Skin epidermis (tissue), 12 donors: Measurements from ENCODE around the gene FAM169A.
"Not testable (repeated sequence)": the region's sequence is repeated elsewhere in the genome, so short reads cannot be mapped to it uniquely, and the experiment has no call there.

Experiments
- H3K27ac ChIP-seq, 21 experiments: fragments of 200-600 bp; sonication (generic) in 11 of 21; one replicate each; pipeline ENCODE4 v1.5.0; 2020; ENCODE audit warnings: mild to moderate bottlenecking in 3 of 21, inconsistent platforms in 2 of 21, moderate library complexity in 2 of 21
- H3K4me3 ChIP-seq, 7 experiments: fragments of 200-600 bp; sonication (generic) in 2 of 7; one replicate each; pipeline ENCODE4 v1.5.0; 2020; ENCODE audit warnings: inconsistent platforms in 2 of 7, mild to moderate bottlenecking in 2 of 7, moderate library complexity in 1 of 7

FAM169A gene, protein sequence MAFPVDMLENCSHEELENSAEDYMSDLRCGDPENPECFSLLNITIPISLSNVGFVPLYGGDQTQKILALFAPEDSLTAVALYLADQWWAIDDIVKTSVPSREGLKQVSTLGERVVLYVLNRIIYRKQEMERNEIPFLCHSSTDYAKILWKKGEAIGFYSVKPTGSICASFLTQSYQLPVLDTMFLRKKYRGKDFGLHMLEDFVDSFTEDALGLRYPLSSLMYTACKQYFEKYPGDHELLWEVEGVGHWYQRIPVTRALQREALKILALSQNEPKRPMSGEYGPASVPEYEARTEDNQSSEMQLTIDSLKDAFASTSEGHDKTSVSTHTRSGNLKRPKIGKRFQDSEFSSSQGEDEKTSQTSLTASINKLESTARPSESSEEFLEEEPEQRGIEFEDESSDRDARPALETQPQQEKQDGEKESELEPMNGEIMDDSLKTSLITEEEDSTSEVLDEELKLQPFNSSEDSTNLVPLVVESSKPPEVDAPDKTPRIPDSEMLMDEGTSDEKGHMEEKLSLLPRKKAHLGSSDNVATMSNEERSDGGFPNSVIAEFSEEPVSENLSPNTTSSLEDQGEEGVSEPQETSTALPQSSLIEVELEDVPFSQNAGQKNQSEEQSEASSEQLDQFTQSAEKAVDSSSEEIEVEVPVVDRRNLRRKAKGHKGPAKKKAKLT

DNA sequence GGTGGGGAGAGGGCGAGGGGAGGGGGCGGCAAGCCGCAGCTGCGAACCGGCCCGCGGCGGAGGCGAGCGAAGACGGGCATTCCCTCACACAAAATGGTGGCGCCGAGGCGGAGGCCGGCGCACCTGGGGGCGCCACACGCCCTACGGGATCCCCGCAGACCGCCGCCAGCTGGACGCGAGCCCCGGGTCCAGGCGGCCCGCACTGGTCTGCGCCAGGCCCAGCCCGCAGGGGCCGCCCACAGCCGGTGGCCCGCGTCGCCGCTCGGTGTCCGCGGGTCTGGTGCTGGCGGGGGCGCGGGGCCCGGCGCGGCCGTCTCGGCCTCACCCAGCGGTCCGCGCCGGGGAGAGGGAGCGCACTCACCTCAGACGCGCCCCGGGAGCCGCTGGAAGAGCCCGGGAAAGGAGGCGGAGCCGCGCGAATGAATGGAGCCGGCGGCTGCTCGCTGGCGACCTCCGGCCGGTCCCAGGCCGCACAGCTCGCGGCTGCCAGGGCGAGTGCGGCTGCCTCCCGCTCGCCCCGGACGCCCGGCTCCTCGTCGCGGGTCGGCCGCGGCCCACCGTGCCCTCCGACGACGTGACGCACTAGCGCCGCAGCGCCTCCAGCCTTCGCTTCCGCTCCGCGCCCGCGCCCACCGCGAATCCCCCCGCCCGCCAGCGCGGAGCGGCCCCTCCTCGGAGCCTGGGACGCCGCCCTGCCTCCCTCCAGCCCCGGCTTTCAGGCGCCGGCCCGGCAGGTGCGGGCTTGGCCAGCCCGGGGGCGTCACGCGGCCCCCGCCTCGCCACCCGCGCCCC lies at the start of gene FAM169A:
TSS of gene FAM169A (minus strand) at position 584 of the 792 bp plus-strand sequence. CDS start 24,711 bp downstream, outside the sequence.
- peak within 1 kb of the TSS; percentile 36 to 79 (median 59) for H3K4me3 ChIP-seq
- H3K27ac ChIP-seq: peak within 1 kb of the TSS in 12 of 21 experiments; percentile 11 to 85 (median 56)

DNA sequence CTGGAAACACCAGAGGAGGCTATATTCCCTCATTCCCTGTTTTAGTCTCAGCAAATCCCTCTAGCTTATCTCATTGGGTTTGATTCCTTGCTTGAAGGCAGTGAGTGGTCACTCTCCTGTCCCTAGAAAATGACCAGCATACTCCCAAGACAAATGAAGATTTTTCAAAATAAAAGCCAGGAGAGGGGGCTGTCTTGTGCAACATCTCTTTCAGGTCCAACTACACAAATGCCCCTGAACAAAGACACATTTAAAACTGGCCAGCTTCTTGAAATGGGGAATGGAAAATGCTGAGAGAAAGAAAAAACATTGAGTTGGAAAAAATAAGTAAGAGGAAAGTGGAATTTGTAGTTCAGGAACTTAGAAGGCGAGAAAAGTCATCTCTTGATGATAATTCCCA lies 49.3 kb upstream of the FAM169A start:
- Histone ChIP-seq H3K4me3 (no peak overlapping the region), H3K27ac (no peak overlapping the region)

DNA sequence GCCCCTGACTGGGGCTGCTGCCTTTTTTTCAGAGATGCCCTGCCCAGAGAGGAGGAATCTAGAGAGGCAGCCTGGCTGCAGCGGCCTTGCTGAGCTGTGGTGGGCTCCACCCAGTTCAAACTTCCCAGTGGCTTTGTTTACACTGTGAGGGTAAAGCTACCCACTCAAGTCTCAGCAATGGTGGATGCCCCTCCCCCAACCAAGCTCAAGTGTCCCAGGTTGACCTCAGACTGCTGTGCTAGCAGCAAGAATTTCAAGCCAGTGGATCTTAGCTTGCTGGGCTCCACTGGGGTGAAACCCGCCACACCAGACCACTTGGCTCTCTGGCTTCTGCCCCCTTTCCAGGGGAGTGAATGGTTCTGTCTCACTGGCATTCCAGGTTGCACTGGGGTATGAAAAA lies 45.2 kb upstream of the FAM169A start:
- not testable (repeated sequence) for H3K4me3 ChIP-seq, H3K27ac ChIP-seq

DNA sequence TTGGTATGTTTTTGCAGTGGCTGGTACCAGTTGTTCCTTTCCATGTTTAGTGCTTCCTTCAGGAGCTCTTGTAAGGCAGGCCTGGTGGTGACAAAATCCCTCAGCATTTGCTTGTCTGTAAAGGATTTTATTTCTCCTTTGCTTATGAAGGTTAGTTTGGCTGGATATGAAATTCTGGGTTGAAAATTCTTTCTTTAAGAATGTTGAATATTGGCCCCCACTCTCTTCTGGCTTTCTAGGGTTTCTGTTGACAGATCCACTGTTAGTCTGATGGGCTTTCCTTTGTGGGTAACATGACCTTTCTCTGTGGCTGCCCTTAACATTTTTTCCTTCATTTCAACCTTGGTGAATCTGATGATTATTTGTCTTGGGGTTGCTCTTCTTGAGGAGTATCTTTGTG lies 43.7 kb upstream of the FAM169A start:
- H3K27ac ChIP-seq, H3K4me3 ChIP-seq: not testable (repeated sequence)

DNA sequence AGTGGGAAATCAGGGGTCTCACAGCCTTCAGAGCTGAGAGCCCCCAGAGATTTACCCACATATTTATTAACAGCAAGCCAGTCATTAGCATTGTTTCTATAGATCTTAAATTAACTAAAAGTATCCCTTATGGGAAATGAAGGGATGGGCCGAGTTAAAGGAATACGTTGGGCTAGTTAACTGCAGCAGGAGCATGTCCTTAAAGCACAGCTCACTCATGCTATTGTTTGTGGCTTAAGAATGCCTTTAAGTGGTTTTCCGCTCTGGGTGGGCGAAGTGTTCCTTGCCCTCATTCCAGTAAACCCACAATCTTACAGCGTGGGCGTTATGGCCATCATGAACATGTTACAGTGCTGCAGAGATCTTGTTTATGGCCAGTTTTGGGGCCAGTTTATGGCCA lies 42.0 kb upstream of the FAM169A start:
- not testable (repeated sequence) for H3K27ac ChIP-seq, H3K4me3 ChIP-seq

DNA sequence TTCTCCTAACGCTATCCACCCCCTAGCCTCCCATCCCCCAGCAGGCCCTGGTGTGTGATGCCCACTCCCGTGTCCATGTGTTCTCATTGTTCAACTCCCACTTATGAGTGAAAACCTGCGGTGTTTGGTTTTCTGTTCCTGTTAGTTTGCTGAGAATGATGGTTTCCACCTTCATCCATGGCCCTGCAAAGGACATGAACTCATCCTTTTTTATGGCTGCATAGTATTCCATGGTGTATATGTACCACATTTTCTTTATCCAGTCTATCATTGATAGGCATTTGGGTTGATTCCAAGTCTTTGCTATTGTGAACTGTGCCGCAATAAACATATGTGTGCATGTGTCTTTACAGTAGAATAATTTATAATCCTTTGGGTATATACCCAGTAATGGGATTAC lies 38.5 kb upstream of the FAM169A start:
- H3K27ac ChIP-seq, H3K4me3 ChIP-seq: not testable (repeated sequence)

DNA sequence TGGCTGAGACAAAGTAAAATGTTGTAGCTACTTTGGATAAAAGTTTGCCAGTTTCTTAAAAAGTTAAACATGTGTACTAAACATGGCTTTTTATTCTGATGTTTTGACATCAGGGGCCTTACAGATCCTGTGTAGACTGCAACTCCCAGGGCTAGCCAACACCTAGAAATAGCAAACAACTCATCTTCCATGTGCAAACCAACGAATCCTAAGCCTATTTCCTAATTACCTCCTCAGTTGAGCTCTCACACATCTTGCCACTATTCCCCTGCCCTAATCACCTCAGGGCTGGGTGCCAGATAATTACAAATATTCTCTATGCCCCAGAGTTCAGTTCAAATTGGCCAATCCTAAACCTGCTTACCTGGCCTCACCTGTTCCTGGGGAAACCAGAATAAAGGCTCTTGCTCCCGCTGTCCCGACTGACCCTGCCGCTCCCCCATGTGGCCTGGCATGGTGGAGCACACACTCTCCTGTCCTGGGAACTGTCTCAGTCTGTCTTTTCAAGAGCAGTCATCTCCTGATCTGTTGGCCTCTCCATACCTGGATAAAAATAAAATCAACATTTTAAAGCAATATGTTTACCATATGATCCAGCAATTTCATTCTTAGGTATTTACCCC lies 37.1 kb upstream of the FAM169A start:
- Histone ChIP-seq H3K4me3 (no peak overlapping the region), H3K27ac (no peak overlapping the region)

DNA sequence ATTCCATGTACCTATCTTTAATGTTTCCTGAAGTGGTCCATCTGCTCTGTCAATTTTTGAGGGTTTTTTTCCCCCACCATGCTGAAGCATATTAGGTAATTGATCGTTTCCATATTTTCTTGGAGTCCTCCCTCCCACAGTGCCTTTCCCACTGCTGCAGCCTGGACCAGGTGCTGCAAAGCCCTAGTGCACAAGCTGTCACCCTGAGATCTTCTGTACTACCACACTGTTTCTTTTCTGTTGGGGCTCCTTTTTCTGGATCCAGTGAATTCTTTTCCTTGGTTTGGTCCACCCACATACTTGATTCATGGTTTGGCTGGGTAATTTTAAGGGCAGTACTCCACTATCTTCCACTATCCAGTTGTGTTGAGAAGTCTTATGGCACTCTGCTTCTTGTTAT lies 30.9 kb upstream of the FAM169A start:
- Histone ChIP-seq H3K4me3 (no peak overlapping the region), H3K27ac (no peak overlapping the region)

DNA sequence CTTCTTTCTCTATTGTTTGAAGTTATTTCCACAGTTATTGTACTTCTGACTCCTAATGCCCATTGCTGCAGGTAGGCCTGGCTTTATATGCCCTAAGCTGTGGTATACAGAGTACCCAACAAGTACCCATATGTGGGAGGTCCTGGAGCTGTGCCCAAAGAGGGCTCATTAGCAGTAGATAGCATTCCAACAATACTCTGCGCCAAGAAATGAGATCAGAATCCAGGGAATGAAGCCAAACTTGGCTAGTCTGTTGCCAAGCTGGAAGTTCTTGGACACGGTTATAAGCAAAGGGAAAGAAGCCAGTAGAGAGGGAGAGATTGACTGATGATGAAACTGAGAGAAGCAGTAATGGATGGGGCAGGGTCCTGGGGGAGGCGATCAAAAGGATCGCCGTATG lies 29.7 kb upstream of the FAM169A start:
- no peak overlapping the region for H3K4me3 ChIP-seq
- H3K27ac ChIP-seq: peak overlapping the region in 1 of 21 experiments; percentile 38

DNA sequence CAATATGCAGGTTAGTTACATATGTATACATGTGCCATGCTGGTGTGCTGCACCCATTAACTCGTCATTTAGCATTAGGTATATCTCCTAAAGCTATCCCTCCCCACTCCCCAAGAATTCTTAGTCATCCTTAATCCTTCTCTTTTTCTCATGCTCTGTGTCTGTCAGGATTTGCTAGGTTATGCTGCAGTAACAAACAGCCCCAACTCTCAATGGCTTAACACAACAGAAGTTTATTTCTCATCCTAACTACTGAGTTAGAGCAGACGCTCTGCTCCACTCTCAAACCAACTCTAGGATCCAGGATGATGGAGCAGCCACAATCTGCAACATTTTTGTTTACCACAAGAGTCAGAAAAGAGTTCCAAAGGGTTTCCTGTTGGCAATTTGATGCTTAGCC lies 28.2 kb upstream of the FAM169A start:
- H3K27ac ChIP-seq: no peak overlapping the region
- no peak overlapping the region for H3K4me3 ChIP-seq

DNA sequence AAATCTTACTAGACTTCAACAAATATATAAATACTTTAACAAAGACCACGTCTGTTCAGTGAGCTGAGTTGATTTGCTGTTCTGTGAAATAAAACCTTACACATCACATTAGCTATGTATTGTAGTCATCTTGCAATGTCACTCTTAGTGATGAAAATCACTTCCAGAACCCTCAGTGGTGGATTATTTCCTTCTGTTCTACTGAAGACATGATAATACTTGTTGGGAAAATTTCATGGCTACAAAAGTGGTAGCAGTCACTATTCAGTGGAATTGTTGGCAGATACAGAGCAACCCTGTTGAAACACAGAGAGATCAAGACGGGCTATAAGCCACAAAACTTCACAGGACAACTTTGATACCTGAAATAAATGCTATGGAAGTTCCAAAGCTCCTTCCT lies 26.7 kb upstream of the FAM169A start:
- Histone ChIP-seq H3K27ac (no peak overlapping the region), H3K4me3 (no peak overlapping the region)

DNA sequence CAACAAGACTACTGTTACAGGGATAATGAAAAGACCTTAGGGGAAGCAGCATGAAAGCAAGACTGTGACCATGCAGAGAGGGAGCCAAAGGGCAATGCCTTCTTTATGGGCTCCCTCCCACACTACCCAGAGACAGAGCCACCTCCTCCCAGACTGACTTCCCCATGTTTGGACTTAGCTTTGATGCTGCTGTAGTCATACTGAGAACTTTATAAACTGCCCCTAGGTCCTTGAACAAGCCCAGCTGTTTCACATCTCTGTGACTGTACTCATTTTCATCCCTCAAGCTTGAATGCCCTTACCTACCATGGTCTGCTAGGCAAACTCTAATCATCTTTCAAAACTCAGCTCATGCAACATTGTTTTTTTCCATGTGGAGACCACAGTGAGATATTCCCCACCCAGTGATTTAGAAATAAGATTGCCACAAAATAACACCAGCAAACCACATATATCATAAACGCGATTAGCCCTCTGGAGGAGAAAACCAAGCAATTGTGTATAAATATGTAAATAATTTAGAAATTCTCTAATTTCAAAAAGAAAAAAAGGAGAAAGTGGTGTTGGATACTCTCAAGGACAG lies 23.4 kb upstream of the FAM169A start:
- H3K27ac ChIP-seq: no peak overlapping the region
- H3K4me3 ChIP-seq: no peak overlapping the region

DNA sequence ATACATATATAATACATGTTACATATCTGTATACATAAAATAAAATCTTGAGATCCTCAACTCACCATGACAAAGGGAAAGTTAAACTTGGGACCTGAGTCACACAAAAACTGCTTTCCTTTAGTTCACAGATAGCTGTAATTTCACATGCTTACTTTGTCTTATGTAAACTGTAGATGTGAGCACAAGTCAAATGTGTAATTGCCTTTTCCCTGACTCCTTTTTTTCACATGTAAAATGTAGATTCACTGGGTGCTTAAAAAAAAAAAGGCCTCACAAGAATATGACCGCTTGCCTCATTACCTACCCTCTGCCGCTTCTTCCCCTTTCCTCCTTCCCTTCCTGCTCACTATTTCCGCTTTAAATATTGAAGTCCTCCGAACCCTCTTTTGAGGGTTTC lies 21.9 kb upstream of the FAM169A start:
- no peak overlapping the region for H3K27ac ChIP-seq
- H3K4me3 ChIP-seq: no peak overlapping the region

DNA sequence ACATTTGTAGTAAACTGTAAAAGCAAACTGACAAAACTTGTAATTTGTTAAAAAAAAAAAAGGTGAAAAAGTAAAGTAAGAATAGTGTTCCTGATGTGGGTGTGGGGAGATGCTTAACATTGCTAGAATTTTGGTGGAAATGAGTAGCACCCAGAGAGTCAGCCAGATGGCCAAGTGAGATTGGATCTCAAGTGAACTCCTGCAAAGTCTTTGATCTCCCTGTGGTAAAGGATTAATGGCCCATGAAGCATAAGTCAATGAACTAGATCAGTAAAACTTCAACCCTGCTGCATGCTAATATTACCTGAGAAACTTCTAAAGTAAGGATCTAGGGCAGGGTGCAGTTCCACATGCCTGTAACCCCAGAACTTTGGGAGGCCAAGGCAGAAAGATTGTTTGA lies 19.0 kb upstream of the FAM169A start:
- Histone ChIP-seq H3K4me3 (no peak overlapping the region), H3K27ac (no peak overlapping the region)

DNA sequence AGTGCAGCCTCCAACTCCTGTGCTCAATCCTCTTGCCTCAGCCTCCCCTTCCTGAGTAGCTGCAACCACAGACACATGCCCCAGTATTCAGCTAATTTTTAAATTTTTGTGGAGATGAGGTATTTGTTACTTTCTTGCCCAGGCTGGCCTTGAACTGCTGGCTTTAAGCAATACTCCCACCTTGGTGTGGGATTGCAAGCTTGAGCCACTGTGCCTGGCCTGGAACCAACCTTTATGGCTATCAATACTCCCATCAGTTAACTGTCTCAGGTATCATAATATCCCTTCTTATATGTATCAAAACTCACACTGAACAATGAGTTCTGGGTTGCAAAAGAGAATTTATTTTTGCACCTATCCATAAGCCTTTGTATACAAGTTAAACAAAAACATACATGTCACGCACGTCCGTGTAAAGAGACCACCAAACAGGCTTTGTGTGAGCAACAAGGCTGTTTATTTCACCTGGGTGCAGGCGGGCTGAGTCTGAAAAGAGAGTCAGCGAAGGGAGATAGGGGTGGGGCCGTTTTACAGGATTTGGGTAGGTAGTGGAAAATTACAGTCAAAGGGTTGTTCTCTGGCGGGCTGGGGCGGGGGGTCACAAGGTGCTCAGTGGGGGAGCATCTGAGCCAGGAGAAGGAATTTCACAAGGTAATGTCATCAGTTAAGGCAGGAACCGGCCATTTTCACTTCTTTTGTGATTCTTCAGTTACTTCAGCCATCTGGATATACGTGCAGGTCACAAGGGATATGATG lies 16.4 kb upstream of the FAM169A start:
- not testable (repeated sequence) for H3K4me3 ChIP-seq, H3K27ac ChIP-seq

DNA sequence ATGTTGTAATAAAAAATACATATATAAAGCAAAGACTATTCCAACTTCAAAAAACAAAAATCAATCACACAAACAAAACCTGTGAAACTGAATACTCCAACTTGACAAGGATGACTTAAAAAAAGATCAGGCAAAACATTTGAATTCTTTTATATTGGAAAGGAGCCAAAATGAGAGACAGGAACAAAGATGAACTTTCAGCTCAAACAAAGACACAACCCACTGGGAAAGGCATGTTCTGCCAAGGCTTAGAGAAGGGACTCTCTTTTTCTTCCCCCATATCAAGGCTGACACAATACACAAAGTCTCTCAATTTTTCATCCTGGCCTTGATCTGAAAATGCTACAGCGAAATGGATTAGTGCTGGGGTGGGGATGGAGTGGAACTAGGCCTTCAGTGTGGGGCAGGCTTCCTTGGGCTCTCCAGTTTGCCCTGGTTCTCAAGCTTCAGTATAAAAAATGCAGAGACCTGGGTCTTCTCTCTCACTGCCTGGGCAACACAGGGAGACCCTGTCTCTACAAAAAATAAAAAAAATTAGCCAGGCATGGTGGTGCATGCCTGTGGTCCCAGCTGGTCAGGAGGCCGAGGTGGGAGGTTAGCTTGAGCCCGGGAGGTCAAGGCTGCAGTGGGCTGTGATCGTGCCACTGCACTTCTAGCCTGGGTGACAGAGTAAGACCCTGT lies 11.6 kb upstream of the FAM169A start:
- H3K27ac ChIP-seq: no peak overlapping the region
- no peak overlapping the region for H3K4me3 ChIP-seq

DNA sequence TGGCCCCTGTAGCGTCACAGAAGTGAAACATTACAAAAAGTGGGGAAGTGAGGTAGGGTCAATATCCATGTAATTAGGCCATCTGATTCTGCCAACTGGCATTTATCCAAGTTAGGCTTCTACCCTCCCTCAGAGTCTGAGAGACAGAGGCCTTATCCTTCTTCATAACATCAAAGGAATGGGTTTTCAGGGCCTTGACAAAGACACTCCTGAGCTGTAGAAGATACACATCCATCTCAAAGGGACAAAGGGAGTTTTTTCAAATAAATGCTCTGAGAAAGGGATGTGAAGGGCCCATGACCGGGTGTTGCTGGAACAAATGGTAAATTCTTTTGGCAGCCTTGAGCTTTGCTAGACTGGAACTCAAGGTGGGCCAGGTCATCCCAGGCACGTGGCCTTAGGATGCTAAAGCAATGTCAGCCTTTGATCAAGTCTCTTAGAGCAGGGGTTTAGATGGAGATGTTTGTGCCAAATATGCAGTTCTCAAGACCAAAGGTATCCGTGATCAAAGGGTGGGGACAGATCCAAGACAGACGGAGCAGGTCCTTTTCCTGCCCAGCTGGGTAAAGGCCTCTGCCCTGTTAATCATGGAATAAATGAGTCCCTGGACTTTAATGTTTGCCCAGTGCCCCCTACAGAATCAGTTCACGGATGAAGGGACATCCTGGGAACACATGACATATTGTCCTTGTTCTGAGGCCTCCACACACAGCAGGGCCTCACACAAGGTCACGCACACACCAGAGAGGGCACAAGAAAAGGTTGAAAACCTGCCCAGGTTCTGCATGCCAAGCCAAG lies 10.0 kb upstream of the FAM169A start:
- H3K4me3 ChIP-seq: no peak overlapping the region
- H3K27ac ChIP-seq: no peak overlapping the region
